CD1c-positive myeloid dendritic cell (primary cell): ENCODE measurements around the gene ANKS6.
A peak's percentile ranks its signal among the peaks of the same experiment; 100 is the strongest.

Experiments
- DNase-seq: peaks from one replicate; pipeline ENCODE4 v3.0.0-alpha.2; 2016; ENCODE audit errors: extremely low spot score

The ANKS6 gene

DNA sequence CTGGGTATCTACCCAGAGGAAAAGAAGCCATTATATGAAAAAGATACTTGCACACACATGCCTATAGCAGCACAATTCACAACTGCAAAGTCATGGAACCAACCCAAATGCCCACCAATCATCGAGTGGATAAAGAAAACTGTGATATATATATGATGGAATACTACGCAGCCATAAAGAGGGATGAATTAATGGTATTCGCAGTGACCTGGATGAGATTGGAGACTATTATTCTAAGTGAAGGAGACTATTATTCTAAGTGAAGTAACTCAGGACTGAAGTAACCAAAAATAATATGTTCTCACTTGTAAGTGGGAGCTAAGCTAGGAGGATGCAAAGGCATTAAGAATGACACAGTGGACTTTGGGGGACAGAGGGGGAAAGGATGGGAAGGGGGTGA is 57.6 kb downstream of the ANKS6 start:
- DNase-seq = no peak

- no peak for DNase-seq
These were observed 60.1 kb downstream of the ANKS6 start for GRCh38 chr9:98736226-98736625.

DNA sequence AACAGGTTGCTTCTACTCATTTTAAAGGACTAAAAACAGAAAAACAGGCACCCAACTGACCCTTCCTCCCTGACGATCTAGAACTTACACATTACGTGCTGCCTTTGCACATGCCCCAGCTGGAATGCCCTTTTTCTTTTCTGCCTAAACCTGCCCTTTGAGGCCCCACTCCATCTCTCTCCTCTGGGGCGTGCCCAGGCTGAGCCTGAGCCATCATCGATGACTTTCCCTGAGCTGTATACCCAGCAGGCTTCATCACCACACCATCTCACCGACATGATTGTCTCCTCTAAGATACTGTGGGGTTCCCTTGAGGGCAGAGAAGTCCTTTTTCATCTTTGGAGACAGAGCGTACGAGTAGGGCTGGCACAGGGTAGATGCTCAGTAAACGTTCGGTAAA is 63.6 kb downstream of the ANKS6 start:
- DNase-seq = no peak

DNA sequence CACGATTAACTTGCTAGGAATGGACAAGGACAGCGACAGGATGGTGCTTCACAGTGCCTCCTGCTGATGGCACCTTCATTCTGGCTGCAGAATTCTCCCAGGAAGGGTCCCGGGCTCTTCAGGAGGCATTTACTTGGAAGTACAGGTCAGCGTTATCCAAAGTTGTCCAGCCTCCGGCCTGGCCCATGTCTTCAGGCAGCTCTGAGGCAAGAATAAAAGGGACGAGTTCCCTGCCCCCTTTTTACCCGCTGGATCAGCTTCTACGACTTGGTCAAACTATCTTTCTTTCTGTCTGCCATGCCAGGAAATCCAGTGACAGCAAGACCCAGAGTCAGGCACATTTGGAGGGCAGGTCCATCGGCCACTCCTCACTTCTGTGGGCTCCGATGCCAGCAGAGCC is 64.3 kb downstream of the ANKS6 start:
- DNase-seq = no peak

GRCh38 chr9:98730871-98731270 is 65.5 kb downstream of the ANKS6 start:
- no peak for DNase-seq

- DNase-seq = no peak
These were observed 67.9 kb downstream of the ANKS6 start for GRCh38 chr9:98728500-98728899.

- no peak for DNase-seq
These were observed 68.9 kb downstream of the ANKS6 start for GRCh38 chr9:98727428-98727827.

DNA sequence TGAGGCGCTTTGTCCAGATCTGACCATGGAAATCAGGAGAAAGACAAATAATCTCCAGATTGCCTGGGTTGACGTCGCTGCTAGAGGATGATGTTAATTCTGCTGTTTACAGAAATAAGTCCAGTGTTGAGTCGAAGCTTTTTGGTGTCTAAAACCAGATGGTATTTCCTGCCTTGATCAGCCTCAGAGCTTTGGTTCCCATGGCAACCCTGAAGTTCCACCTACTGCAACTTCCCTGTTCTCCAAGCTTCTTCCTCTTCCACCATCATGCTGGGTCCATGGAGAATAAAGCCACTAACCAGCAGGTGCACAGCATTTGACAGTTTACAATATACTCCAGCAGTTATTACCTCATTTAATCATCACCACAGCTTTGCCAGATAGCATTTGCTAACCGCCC is 69.6 kb downstream of the ANKS6 start:
- peak; percentile 71 for DNase-seq

- DNase-seq = no peak
These were observed 71.4 kb downstream of the ANKS6 start for GRCh38 chr9:98724810-98725530.

DNA sequence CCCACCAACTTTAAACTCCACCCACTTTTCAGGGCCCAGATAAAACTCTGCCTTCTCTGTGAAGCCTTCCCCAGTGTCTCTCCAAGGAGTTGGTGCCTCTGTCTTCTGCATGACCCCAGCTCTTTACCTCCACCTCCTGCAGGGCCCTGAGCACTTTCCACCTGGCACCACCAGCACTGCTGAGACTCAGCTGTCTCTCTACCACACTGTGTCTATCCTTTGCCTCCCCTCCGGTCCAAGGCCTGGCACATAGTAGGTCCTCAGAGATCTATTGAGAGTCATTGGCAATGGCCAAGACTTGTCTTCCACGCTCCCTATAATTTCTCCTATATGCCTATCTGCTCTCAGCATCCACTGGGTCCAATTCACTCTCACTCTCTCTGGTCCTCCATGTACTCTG is 74.7 kb downstream of the ANKS6 start:
- DNase-seq = no peak

GRCh38 chr9:98720402-98720801 is 76.0 kb downstream of the ANKS6 start:
- DNase-seq = no peak

DNA sequence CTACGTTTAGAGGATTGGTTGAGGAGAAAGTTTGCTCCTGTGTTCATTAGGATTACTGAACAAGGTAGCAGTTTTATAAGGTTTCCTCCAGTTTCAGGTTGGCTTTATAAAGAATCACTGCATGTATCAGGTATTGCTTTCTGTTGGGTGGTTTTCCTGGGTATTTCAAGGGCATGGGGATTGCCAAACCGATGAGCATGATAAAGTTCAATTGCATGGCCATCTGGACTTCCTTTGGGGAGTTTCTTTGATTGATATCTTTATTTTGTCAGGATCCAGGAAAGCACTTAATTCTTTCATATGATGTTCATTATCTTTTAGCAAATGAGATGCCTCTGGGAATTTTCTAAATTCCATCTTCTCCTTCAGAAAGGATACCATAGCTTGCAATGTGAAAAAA is 77.3 kb downstream of the ANKS6 start:
- DNase-seq = no peak

DNA sequence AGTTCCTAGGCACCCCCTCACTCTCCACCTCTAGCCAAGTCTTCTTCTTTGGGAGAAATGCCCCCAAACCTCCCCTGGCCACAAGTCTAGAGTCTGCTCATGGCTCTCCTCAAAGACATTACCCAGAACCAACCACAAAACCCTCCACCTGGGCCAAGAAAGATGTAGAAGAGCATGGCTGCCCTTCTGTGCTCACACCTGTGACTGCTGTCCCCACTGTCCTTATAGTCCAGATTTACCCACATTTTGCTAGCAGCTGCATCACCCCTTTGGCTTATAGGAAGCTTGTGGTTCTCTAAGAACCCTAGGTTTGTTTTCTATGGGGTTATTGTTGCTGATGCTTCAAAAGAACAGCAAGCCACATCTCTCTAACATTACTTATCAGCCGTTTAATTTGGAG is 81.5 kb downstream of the ANKS6 start:
- no peak for DNase-seq

GRCh38 chr9:98712987-98713386 is 83.4 kb downstream of the ANKS6 start:
- DNase-seq = no peak

DNA sequence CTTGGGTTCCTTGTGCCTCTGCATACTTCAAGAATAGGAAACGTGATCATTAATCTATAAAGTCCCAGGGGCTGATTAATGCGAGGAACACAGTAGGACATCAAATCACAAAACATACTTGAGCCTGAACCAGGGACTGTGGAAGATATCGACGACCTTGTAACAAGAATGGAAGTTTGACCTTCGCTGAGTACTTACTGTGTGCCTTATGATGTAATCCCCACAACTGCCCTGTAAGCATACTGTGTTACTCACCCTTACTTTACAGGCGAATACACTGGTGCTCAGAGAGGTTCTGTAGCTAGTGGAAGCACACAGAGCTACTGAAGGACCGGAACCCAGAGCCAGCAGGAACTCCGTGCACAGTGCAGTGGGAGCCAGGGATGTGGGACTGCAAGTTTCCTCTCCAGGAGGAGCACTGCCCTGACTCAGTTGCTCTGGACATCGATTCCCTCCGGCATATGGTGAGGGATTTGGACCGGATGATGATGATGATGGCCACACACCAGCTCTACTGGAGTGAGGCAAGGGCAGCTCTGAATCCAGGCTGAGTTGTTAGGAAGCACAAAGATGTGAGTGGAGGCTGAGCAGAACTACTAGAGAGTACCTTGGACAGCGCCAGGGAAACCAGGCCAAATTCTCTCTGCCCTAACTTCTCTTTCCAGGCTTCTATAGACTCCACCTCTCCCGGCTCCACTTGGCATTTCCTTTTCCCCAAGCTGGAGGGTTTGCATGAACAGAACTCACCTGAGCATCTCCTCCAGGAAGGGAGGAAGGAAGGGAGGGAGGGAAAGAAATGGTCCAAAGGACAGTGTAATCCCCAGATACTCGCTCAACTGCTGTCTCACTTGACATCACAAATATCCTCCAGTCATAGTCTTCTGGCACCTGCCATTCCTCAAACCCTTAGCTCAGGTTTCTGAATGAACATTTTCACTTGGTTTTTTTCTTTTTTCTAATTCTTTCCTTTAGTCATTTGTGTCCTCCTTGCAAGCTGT is 86.1 kb downstream of the ANKS6 start:
- peak; percentile 3 for DNase-seq

DNA sequence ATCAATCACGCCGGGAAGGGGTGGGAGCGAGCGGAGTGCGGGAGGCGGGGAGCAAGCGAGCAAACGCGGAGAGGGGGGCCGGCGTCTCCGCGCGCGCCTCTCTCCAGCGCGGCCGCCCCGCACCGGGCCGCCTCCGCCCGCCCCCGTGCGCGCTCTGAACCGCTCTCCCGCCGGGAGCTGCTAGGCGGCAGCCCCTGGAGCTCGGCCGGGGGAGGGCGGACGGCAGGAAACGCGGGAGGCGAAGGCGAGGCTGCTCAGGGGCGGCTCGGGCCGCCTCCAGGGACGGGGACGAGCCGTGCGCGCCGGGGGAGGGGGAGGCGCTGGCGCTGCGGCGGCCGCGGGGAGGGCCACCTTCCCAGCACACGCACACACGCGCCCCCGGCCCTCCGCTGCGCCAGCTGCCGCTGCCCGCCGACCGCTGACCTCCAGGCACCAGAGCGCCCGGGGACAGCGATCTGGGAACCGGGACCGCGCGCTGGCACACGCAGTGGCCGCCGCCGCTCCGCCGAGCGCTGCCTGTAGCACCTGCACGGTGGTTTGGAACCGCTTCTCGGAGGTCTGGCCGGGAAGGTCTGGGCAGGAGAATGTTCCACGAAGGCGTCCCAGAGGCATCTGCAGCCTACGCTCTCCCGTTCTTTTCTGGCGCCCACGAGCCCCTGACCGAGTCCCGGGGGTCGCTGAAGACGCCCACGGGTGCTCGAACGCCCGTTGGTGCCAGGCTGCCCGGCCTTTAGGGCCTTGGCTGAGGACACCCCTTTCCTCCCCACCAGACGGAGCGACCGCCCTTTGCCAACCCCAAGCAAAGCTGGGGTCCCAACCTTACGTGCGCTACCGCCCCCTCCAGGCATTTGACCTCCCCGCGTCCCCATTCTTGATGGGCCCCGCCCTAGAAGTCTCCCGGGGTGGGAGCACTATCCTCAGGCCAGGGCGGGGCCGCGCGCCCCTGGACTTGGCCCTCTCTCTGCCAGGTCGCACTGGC is 87.1 kb downstream of the ANKS6 start, which contains the start of gene GABBR2:
Gene GABBR2 (minus strand): TSS at position 3 of the 979 bp plus-strand sequence. CDS start 198 bp downstream, outside the sequence.
- no peak for DNase-seq

- DNase-seq = no peak
These were observed 88.0 kb downstream of the ANKS6 start for GRCh38 chr9:98708103-98708932.

DNA sequence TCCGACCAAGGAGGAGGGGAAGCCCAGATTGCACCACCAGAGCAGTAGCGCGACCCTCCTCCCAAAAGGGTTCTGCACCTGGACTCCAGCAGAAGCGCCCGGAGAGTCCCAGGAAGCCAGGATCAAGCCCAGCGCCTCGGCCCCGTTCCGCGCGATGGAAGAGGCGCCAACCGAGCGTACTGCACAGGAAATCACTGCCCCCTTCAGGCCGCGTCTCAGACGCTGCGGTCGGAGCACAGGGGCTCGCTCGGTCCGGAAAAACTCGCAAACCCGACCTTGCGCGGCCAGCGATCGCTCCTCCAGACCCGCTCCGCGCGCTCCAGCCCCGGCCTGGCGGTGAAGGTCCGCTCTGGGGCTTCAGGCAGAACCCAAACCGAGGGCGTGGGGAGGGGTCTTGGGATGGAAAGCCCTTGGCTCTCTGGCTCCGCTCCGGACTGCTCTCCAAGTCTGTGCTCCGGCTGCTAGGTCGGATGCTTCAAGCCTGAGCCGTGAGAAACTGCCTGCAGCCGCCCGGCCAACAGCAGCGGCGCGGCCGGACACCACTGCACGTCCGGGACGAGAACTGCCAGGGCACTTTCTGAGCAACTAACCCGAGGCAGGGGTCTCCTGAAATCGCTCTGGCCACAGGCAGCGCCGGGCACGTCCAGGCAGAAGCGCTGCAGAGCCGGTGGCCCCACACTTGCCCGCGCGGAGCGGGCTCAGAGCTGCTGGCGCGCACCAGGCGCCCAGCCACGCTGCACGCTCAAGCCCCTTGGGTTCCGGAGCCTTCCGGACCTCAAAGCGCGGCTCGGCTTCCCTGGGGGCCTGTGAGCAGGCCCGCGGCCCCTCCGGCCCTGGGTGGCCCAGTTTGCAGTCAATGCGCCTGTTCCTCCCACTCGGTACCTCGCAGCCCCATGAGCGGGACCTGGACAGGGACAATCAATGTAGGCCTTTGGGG is 88.9 kb downstream of the ANKS6 start:
- DNase-seq = peak; percentile 19

GRCh38 chr9:98706651-98707165 is 89.6 kb downstream of the ANKS6 start:
- no peak for DNase-seq
